Measurements from ENCODE around the gene ISLR2.
A peak's percentile ranks its signal among the peaks of the same experiment; 100 is the strongest.
"Not testable (repeated sequence)": the region's sequence is repeated elsewhere in the genome, so short reads cannot be mapped to it uniquely, and the experiment has no call there.

ISLR2 gene, protein sequence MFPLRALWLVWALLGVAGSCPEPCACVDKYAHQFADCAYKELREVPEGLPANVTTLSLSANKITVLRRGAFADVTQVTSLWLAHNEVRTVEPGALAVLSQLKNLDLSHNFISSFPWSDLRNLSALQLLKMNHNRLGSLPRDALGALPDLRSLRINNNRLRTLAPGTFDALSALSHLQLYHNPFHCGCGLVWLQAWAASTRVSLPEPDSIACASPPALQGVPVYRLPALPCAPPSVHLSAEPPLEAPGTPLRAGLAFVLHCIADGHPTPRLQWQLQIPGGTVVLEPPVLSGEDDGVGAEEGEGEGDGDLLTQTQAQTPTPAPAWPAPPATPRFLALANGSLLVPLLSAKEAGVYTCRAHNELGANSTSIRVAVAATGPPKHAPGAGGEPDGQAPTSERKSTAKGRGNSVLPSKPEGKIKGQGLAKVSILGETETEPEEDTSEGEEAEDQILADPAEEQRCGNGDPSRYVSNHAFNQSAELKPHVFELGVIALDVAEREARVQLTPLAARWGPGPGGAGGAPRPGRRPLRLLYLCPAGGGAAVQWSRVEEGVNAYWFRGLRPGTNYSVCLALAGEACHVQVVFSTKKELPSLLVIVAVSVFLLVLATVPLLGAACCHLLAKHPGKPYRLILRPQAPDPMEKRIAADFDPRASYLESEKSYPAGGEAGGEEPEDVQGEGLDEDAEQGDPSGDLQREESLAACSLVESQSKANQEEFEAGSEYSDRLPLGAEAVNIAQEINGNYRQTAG

DNA sequence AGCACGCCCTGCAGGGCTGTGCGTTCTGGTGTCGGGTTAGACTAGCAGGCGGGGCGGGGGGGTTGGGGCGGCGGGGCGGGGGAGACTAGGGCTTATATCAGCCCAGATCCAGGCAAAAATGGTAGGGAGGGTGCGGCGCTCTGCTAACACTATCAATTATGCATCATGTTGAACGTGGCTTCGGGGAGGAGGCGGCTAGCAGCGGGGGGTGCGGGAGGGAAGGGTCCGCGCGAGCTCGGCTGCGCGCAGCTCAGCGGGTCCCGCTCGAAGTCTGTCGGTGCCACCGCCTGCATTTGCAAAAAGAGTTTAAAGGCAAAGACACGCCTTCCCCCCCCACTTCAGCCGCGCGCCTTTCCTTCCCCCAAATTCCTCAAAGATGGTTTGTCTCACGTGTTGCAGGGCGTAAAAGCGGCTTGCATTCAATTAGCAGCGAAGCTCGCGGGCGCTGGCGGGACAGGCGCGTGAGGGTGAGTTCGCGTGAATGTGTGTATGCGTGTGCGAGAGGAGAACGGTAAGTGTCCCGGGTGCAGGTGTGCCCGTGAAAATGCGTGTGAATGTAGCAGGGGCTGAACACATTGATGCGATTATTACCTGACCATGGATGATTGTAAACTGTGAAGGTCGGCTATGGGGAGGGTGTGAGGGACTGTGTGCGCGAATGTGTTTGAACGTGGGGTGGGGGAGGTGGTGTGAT is at the start of gene ISLR2:
Gene ISLR2 (plus strand): TSS at position 432 of the 694 bp plus-strand sequence. CDS start 2,169 bp downstream, outside the sequence.
- no peak for DNase-seq

DNA sequence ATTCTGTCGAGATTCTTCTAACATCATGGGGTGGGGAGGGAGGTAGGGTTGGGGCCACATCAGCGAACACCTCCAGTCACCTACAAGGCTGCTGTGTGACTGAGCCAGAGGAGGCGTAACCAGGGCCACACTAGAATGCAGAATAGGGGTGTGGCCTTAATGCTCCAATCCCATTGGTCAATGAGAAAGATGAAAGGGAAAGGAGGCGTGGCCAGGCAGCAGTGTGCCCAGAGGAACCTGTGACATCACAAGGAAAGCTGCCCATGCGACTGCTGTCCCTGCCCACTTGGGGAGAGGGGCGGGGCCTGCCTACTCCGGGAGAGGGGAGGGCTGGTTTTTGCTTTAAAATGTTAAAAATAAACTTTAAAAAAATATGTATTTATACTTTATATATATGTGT is 47.9 kb upstream of the ISLR2 start, which contains the start of gene GOLGA6A:
Gene GOLGA6A (minus strand): TSS at position 101 of the 400 bp plus-strand sequence. CDS start 41 bp downstream, at position 60.
- DNase-seq, result not testable (repeated sequence)

DNA sequence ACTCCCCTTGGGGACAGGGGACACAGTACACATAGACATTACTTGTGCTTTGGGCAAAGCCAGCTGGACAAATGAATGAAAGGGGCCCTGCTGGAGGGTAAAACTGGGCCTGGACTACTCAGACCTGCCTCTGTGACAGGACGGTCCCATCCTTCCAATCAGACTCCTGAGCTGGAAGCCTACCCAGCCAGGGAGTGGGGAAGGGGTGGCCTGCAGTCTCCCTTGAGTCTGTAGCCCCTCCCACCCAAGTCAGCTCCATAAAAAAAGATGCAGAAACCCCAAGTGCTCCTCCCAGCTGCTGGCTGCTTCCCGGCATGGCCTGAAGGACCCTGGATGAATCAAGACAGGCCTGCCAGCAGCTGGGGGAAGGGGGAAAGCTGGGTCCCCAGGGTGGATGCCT is 35.8 kb upstream of the ISLR2 start:
- not testable (repeated sequence) for DNase-seq

DNA sequence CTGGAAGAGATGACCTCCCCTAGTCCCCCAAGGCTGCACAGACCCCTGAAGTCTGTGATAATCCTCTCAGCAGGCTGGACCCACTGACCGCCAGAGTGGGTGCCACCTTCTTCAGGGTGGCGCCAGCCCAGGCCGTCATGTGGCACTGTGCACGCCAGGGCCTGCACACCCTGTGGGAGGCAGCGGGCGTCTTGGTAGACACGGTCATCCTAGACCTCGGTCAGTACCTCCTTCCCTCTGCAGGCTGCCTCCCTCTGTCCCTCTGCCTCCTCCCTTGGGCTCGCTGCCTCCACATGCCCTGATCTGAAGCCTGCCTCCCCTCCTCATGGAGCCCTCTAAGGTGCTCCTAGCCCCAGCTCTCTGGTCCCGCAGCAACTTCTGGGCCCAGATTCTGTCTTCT is 34.8 kb upstream of the ISLR2 start:
- DNase-seq, result not testable (repeated sequence)

DNA sequence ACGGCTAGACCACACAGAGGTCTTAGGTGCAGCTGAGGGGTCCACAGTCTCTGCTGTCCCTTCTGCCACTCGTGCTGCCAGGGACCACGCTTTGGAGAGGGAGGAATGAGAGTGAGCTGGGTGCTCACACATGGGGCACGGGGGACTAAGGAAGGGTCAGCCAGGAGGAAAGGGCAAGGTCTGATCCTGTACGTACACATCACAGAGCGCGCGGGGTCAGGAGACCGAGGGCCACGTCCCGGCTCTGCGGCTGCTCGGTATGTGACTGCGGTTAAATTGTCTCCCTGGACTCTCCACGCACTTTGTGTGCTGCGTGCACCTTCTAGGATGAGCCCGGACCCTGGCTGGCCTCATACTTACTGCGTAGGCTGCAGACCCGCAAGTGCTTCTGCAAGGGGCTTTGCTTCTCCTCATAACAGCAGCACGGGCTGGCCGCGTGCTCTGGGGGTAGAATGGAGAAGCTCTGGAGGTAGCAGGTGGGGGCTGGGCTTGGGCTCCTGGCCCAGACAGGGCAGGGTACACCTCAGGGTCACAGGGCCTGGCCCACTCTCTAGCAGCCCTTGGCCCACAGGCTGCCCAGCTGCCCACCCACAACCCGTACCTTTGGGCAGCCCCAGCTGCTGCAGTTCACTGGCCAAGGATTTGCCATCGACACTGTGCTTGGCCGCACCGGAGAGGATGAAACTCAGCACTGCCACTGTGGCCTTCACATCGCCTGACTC is 33.5 kb upstream of the ISLR2 start:
- not testable (repeated sequence) for DNase-seq

DNA sequence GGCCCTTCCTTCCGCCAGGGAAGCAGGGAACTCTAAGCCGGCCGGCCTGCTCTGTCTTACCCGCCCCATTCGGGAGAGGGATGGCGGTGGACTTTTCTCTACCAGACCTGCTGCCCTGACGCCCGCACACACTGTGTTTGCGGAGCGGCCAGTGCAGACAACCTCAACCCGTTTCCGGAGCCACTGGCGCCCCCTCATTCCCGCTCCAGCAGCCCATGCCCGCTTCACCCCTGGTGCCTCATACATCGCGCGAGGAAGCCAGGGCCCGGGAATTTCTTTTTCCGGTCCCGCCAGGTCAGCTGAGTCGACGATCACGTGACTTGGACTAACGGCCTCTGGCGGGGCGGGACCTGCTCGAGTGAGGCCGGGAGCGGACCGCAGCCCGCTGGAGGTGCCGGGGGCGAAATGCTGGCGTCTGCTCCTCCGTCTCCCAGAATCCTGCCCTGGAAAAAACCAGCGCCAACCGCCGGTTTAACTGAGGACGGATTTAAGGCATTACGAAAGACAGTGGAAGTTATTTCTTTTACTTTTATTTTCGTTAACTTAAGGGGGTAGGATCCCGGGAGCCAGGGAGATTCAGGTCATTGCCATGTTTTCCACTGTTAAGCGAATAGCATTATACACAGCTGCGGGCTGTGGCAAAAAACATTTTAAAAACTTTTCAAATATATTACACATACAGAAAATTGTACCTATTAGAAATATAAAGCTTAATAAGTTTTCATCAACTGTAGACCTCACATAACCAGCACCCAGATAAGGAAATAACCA is 30.2 kb upstream of the ISLR2 start:
- DNase-seq, result peak; percentile 45

DNA sequence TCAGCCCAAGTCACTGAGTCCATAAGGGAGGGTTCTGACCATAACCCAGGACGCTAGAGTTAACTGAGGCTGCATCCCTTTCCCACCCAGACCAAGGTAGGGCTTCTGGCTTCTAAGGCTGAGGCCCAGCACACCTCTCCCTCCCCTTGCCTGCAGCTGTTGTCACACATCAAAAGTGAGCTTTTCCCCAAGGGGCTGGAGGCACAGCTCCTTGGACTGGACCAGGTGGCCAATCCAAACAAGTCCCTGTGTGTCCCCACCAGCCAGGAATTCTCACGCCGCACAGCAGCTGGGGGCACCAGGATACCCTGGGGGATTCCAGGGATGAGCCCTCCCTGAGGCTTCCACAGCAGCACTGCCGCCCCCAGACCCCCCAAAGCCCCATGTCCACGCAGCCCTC is 22.3 kb upstream of the ISLR2 start:
- DNase-seq, result no peak

DNA sequence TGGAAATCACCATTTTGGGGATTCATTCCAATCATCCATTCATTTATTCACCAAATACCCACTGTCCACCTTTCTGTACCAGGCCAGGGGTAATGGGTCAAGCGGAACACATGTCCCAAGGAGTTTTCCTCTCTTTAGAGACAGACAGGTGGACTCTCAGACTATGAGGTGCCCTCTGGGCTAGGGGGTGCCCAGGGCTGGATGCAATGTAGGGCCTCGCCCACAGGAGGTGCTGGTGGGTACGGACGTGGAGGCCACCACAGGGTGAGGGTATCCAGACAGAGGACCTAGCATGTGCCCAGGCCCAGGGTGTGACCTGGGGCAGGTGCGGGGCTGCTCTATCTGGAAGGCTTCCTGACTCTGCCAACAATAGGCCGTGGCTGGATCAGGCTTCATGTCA is 21.8 kb upstream of the ISLR2 start:
- DNase-seq, result not testable (repeated sequence)

DNA sequence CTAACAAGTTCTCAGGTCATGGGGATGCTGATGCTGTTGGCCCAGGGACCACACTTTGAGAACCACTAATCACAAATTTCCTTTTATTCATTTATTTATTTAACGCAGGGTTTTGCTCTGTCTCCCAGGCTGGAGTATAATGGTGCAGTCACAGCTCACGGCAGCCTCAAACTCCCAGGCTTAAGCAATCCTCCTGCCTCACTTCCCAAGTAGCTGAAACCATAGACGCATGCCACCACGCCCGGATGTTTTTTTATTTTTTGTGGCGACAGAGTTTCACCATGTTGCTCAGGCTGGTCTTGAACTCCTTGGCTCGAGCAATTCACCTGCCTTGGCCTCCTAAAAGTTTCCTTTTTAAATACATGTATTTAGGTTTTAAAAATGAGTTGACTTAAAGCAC is 20.7 kb upstream of the ISLR2 start:
- no peak for DNase-seq

DNA sequence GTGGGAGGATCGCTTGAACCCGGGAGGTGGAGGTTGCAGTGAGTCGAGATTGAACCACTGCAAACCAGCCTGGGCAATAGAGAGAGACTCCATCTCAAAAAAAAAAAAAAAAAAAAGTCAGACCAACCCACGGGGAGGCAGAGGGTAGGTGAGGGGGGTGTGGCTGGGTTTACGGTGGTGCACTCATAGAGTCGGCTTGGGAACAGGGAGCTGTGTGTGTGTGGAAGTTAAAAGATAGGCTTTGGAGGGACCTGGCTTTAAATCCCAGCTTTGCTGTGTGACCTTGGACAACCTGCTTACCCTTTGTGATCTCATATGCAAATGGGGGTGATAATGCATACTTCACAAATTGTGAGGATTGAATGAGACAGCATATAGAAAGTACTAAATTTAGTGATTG is 10.0 kb upstream of the ISLR2 start:
- DNase-seq, result no peak

DNA sequence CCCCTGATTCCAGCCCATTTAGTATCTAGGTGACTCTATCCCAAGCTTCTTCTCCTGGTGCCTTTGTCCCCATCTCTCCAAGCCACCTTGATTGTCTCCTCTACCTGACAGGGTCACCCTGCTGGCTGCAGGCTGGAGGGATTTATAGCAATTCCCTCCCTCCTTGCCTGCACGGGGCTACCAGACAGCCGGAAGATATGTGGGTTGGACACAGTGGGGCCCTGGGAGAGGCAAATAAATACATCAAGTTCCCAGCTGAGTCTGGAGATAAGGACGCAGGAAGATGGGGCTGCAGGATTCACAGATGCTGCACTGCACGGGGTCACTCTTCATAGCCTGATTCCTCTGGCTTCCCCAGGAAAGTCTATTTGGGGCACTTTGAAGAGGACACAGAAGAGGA is 9.3 kb upstream of the ISLR2 start:
- no peak for DNase-seq

DNA sequence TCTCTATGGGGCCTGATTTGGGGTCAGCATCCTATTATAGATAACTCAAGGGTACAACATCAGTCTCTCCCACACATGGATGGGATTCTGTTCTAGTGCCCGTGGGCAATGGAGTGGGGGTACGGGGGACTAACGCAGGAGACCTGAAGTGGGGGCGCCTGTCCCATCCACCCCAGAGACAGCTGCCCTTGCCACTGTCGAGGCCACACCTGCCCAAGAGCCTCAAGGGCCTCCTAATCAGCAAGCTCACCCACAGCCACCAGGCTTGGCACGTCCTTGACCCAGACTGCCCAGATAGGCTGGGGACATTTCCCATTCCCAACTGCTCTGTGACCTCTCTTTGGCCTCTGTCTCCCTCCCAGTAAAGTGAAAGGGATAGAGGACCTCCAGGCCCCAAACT is 8.5 kb upstream of the ISLR2 start:
- no peak for DNase-seq

DNA sequence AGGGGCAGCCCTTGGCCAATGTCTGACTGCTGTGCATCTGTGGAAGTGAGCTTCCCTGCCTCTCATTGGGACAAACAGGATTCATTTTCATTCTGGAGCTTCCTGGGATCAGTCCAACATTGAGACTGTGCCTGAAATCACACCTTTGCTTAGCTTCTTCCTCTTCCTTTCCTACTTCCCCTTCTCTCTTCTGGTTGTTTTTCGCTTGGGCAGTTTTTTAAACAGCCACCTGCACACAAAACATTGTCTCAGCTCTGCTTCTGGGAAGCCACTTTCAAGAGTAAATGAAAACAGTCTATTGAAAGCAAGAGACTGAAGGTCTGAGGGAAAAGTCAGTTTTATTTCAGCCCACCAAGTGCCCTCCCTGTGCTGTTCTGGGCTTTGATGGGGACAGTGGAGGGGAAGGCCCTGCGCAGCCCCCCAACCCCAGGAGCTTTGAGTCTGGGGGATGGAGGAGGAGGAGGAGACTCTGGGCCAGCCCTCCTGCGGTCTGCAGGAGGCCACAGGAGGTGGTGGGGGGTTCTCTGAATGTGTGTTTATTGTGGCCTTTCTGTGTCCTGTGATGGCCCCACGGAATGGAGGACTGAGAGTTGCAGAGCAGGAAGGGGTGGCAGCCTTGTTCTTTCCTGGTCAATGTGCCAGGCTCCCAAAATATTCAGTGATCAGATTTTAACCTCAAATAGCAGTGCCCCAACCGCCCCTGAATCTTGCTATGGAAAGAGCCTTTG is 7.8 kb upstream of the ISLR2 start:
- no peak for DNase-seq

DNA sequence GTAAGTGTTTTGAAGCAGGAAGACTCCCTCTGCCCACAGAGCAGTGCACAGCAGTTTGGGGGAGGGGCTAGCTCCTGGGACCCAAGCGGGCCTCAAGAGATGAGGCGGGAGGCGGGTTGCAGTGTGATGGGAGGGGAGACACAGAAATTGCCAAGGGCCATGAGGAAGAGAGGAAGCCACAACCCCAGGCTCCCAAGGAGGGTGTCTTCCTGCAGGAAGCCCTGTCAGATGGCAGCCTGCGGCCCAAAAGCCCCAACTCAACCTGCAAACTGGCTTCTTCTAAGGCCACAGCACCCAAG is 7.3 kb upstream of the ISLR2 start:
- no peak for DNase-seq

DNA sequence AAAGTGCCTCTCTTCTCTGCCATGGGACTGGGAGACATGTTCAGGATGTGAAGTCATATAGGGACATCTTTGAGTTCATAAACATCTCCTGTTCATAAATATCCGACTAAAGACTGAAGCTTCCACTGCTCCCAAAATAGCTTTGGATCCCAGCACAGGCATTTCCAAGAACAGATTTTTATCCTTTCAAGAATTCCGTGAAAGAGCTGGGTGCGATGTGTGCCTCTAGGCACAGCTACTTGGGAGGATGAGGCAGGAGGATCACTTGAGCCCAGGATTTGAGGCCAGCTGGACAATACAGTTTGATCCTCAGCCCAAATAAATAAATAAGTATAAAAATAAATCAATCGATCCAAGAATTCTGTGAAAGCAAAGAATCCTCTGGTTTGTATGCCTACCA is 6.7 kb upstream of the ISLR2 start:
- DNase-seq, result no peak

DNA sequence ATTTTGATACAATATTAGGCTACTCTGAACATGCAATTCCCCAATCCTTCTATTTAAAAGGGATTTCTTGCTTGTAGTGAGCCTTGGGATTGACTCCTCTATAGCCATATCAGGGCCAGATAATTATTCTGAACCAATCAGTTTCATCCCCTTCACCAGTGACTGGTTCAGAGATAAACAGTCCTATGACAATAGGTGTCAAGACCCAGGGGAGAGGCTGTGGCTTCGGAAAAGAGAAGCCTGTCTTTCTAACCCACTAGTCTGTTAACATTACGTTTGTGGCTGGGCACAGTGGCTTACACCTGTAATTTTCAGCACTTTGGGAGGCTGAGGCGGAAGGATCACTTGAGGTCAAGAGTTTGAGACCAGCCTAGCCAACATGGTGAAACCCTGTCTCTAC is 6.2 kb upstream of the ISLR2 start:
- DNase-seq, result no peak

DNA sequence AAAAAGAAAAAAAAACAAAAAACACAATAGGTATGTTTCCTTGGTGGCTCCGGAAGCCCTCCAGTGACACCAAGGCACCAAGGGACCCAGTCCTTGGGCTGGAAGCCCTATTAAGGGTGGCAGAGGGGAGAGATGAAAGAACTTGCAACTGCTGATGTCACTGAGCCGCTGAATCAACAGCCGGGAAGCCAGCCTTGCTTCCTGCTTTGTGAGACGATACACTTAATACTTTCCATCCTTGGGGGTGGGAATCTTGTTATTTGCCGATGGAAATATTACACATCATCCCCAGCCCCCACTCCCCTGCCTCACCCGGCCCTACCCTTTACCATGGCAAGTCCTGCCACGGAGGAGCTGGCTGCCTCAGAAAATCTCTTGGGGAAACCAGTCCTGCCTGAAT is 5.6 kb upstream of the ISLR2 start:
- DNase-seq, result no peak

DNA sequence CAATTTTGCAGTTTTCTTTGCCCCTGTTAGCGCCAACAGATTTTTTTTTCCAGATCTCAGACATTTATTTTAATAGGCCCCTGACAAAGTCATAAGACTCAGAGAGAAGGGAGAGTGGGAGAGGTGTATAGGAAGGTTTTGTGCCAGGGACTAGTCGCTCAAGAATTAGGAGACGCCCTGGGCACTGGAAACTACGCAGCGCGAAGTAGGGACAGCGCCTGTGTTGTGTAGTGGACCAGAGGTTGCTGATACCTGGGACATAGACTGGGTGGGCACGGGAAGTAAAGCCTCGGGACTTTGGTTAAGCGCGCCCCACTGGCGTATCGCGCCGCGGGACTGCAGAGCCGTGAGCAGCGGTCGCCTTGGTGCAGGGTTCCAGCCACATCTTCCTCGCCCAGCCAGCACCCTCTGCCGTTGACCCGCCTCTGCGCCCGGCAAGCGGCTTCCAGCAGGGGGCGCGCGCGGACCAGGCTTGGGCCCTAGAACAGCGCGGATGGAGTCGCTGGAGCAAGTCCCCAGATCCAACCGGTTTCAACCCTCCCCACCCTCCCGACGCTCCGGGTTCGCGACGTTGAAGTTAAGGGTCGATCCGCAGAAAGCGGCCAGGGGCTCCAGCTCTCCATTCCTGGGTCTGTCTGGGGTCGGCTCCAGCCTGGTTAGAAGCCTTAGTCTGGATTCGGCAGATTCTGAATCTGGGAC is 3.0 kb upstream of the ISLR2 start:
- peak; percentile 81 for DNase-seq

DNA sequence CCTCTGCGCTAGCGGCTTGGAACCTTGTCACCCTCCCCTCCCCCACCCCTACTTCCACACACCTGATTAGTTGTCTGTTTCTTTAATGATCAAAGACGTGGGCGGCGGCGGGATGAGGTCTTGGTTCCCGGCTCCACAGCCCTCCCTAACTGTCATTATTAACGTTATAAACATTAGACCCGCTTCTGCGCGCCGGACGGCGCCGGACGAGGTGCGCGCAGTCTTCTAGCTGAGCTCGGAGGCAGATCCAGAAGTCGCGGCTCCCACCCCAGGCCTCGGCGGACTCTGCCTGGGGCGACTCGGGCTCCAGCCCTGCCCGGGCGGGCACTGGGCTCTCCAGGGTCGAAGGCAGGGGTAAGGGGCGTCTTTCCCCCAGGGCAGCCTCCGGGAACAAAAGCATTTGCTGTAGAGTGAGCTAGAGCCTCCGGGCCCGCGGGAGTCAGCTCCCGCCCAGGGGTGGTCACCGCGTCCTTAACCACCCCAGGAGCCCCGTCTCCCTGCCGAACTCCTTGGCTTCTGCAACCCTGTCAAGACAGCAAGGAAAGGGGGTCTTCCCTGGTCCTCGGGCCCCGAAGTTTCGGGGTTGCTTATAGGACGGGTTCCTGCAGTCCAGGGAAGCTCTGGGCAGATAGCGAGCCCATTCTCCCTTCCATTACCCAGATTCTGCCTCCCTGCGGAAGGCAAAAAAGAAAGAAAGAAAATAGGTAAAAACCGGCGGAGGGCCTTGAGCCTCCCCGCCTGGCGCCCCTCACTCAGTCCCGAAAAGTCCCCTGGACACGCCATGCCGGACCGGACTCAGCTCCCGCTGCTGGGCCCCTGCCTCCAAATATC is 2.2 kb upstream of the ISLR2 start:
- DNase-seq, result no peak
